Measurements from ENCODE around the gene SLC9A8.

GRCh38 chr20:49843770-49844380, 31.2 kb downstream of the SLC9A8 start:
- no peak for TF ChIP-seq CTCF (IDR thresholded peaks at IDR 0.05)
- no peak for TF ChIP-seq POLR2A (IDR thresholded peaks at IDR 0.05)

All from adrenal gland (tissue), 5 donors.